WERI-Rb-1 (cell line): Measurements from ENCODE around the gene ENTPD8.

Experiments
- DNase-seq: peaks from one replicate; pipeline ENCODE4 v3.0.0-alpha.2; 2020
- H3K27ac ChIP-seq: fragments of 250-450 bp; sonication (Bioruptor Pico); 2 replicates; pipeline ENCODE4 v1.5.1; 2020; ENCODE audit warnings: mild to moderate bottlenecking, moderate library complexity
- H3K27me3 ChIP-seq: fragments of 250-450 bp; sonication (Bioruptor Pico); 2 replicates; pipeline ENCODE4 v1.5.1; 2021; ENCODE audit warnings: mild to moderate bottlenecking, low read depth, moderate library complexity; ENCODE audit not compliant: insufficient read depth, severe bottlenecking
- H3K36me3 ChIP-seq: fragments of 250-450 bp; sonication (Bioruptor Pico); 2 replicates; pipeline ENCODE4 v1.5.1; 2020; ENCODE audit warnings: mild to moderate bottlenecking, moderate library complexity
- H3K4me3 ChIP-seq: 2 replicates; pipeline ENCODE4 v1.5.1; 2011; ENCODE audit warnings: low read depth, mild to moderate bottlenecking, control low read depth, low read length
- H3K9me3 ChIP-seq: fragments of 250-450 bp; sonication (Bioruptor Pico); 2 replicates; pipeline ENCODE4 v1.5.1; 2021; ENCODE audit warnings: mild to moderate bottlenecking, moderate library complexity; ENCODE audit not compliant: severe bottlenecking
- TF ChIP-seq, protein P1 (sequence below): IDR thresholded peaks from 2 replicates; pipeline ENCODE4 v1.5.1; 2011; ENCODE audit warnings: low read depth, mild to moderate bottlenecking, control low read depth, inconsistent platforms, low read length

Gene ENTPD8

DNA sequence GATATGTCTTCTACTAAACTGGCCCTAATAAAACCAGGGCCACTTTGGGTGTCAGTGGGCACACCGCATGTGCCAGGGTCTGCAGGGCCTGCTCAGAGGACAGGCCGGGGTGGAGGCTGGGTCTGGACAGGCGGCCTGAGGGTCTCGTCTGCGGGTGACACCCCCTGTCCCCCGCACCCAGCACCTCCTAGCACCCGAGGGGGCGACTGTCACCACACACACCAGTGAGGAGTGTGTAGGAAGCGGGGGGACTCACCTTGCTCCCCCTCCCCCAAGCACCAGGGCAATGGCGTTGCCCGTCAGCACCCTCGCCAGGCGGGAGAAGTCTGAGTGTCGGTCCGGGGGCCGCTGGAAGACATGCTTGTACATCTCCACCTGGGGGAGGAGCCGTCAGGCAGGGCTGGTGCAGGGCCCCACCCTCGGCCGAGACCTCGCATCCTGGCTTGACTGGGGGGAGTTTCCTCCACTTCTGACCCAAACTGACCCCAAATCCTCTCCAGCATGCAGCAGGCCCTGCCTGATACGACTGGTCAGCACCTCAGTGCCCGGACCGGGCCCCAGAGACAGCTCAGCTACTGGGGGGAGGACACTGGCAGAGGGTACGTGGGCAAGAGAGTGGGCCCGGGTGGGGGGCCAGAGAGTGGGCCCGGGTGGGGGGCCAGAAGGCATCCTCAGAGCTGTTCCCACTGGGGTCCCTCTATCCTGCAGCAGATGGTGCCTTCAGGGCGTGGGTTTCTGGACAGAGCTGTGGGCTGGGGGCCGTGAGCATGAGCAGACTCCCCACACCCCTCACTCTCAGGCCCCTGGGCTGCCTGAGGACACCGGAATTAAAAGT, 36.8 kb upstream of the ENTPD8 start:
- H3K9me3 ChIP-seq: peaks cover 7% of the 10 kb centered on the region
- DNase-seq: no peak
- H3K4me3 ChIP-seq: no peak overlapping the region
- no peak overlapping the region; the same call in 1 of the 2 replicates for H3K27ac ChIP-seq
- H3K27me3 ChIP-seq: no peaks in the 10 kb centered on the region
- TF ChIP-seq, protein P1, sequence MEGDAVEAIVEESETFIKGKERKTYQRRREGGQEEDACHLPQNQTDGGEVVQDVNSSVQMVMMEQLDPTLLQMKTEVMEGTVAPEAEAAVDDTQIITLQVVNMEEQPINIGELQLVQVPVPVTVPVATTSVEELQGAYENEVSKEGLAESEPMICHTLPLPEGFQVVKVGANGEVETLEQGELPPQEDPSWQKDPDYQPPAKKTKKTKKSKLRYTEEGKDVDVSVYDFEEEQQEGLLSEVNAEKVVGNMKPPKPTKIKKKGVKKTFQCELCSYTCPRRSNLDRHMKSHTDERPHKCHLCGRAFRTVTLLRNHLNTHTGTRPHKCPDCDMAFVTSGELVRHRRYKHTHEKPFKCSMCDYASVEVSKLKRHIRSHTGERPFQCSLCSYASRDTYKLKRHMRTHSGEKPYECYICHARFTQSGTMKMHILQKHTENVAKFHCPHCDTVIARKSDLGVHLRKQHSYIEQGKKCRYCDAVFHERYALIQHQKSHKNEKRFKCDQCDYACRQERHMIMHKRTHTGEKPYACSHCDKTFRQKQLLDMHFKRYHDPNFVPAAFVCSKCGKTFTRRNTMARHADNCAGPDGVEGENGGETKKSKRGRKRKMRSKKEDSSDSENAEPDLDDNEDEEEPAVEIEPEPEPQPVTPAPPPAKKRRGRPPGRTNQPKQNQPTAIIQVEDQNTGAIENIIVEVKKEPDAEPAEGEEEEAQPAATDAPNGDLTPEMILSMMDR: no peak
- no peaks in the 10 kb centered on the region for H3K36me3 ChIP-seq

DNA sequence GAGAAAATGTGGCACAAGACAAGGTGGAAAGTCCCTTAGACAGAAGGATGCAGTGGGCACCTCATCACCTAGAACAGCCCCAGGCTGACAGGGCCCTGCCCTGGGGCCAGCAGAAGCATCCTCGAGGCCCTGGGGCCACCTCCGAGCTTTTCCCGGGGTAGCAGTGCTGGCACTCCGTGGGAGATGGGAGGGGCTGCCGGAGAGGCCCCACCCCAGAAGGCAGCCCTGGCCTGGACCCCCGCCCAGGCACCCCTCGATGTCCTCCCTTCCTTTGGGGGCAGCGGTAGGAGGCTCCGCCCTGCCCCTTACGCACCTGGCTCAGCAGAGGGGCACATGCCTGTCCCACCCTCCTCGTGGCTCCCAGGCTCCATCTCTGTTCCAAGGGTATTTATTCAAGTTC, 35.7 kb upstream of the ENTPD8 start:
- DNase-seq: no peak
- peaks cover 7% of the 10 kb centered on the region for H3K9me3 ChIP-seq
- TF ChIP-seq, protein P1: no peak
- no peaks in the 10 kb centered on the region for H3K36me3 ChIP-seq
- H3K4me3 ChIP-seq: no peak overlapping the region
- H3K27me3 ChIP-seq: no peaks in the 10 kb centered on the region
- H3K27ac ChIP-seq: no peak overlapping the region

DNA sequence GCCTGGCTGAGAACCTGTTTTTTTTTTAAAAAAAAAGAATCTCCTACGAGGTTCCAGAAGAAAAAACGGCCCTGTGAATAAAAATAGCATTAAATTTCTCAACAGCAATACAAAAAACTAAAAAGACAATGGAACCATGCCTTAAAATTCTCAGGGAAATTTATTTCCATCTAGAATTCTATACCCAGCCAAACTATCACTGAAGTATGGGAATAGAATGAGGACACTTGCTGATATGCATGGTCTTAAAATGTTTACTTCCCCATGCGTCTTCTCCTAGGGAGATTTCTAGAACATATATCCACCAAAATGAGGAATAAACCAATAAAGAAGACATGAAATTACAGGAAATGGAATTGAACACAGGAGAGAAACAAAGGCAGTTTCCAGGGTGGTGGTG, 34.5 kb upstream of the ENTPD8 start:
- TF ChIP-seq, protein P1: no peak
- no peak overlapping the region for H3K27ac ChIP-seq
- no peaks in the 10 kb centered on the region for H3K36me3 ChIP-seq
- DNase-seq: no peak
- H3K4me3 ChIP-seq: no peak overlapping the region
- H3K27me3 ChIP-seq: no peaks in the 10 kb centered on the region
- peaks cover 7% of the 10 kb centered on the region for H3K9me3 ChIP-seq

DNA sequence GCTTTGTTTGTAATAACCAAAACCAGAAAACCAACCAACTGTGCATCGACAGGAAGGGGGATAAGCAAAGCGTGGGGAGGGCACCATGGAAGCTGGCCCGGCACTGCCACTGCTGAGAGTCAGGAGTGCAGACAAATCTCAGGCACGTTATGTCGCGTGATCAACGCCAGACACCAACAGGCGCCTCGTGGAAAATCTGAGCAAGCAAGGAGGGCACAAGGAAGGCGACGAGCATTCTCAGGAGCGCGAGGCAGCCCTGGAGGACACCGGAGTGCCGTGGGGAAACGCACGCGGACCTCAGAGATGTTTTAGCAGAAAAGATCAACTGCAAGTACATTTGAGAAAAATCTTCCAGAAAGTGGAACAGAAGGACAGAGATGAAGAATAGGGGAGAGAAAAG, 33.1 kb upstream of the ENTPD8 start:
- H3K36me3 ChIP-seq: no peaks in the 10 kb centered on the region
- peaks cover 7% of the 10 kb centered on the region for H3K9me3 ChIP-seq
- TF ChIP-seq, protein P1: no peak
- no peak overlapping the region for H3K27ac ChIP-seq
- DNase-seq: no peak
- H3K27me3 ChIP-seq: no peaks in the 10 kb centered on the region
- H3K4me3 ChIP-seq: no peak overlapping the region

DNA sequence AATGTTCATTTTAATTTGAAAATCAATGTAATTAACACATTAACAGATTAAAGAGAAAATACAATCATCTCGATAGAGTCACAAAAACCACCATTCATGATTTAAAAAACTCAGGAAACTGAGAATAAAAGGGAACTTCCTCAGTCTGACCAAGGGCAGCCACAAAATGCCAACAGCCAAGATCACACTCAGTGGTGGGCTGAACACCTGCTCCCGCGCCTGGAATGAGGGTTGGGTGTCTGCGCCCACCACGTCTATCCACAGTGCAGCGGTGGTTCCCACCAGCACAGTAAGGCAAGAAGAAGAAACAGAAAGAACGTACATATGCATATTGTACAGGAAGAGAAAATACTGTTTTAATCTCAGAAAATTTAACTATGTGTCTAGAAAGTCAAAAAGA, 29.6 kb upstream of the ENTPD8 start:
- Histone ChIP-seq H3K9me3 (peaks cover 4% of the 10 kb centered on the region), H3K36me3 (no peaks in the 10 kb centered on the region), H3K4me3 (no peak overlapping the region), H3K27me3 (no peaks in the 10 kb centered on the region), H3K27ac (no peak overlapping the region)
- DNase-seq: no peak
- TF ChIP-seq, protein P1: no peak

DNA sequence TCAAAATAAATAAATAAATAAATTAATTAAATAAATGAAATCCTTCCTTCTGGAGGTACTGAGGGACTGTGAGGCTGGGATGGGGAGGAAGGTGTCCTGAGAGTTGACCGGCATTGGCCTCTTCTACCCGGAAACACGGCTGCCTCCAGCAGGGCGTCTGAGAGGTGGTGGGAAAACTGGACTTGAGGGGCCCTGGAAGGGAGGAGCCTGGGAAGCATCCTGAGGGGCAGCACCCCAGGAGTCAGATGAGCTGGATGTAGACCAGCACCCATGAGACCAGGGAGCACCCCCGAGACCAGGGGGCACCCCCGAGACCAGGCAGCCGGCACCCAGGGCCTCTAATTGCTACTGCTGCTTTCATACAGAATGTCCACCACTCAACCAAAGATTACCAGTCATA, 26.7 kb upstream of the ENTPD8 start:
- DNase-seq: no peak
- no peak overlapping the region for H3K27ac ChIP-seq
- no peak overlapping the region for H3K4me3 ChIP-seq
- TF ChIP-seq, protein P1: no peak
- no peaks in the 10 kb centered on the region for H3K27me3 ChIP-seq
- H3K36me3 ChIP-seq: no peaks in the 10 kb centered on the region
- H3K9me3 ChIP-seq: no peaks in the 10 kb centered on the region
